ENCODE results near the gene SLC39A6.

Gene SLC39A6

GRCh38 chr18:36130039-36130831 lies 1.1 kb upstream of the SLC39A6 start:
- peak; percentile 52 for DNase-seq (ENCODE audit: low spot score)
- in situ Hi-C loops (cut with MboI; ENCODE audit: low sequenced_read_pairs, unreplicated experiment) = no loop called here
- TF ChIP-seq CTCF (IDR thresholded peaks at IDR 0.05; ENCODE audit: borderline replicate concordance, control extremely low read depth, extremely low read depth, insufficient read depth, missing control alignments) = no peak

GRCh38 chr18:36128907-36129299 lies 237 bp downstream of the SLC39A6 start:
- TF ChIP-seq CTCF (IDR thresholded peaks at IDR 0.05; ENCODE audit: borderline replicate concordance, control extremely low read depth, extremely low read depth, insufficient read depth, missing control alignments) = no peak
- in situ Hi-C loops (cut with MboI; ENCODE audit: low sequenced_read_pairs, unreplicated experiment) = no loop called here
- no peak for DNase-seq (ENCODE audit: low spot score)

GRCh38 chr18:36128530-36128870 lies 640 bp downstream of the SLC39A6 start:
- DNase-seq (ENCODE audit: low spot score) = no peak
- in situ Hi-C loops (cut with MboI; ENCODE audit: low sequenced_read_pairs, unreplicated experiment) = no loop called here
- TF ChIP-seq CTCF (IDR thresholded peaks at IDR 0.05; ENCODE audit: borderline replicate concordance, control extremely low read depth, extremely low read depth, insufficient read depth, missing control alignments) = no peak

- in situ Hi-C loops (cut with MboI; ENCODE audit: low sequenced_read_pairs, unreplicated experiment) = no loop called here
- no peak for DNase-seq (ENCODE audit: low spot score)
- no peak for TF ChIP-seq CTCF (IDR thresholded peaks at IDR 0.05; ENCODE audit: borderline replicate concordance, control extremely low read depth, extremely low read depth, insufficient read depth, missing control alignments)
These were observed 1.2 kb downstream of the SLC39A6 start for GRCh38 chr18:36127836-36128529.

GRCh38 chr18:36126668-36127067 lies 2.5 kb downstream of the SLC39A6 start:
- in situ Hi-C loops (cut with MboI; ENCODE audit: low sequenced_read_pairs, unreplicated experiment) = no loop called here
- no peak for DNase-seq (ENCODE audit: low spot score)
- TF ChIP-seq CTCF (IDR thresholded peaks at IDR 0.05; ENCODE audit: borderline replicate concordance, control extremely low read depth, extremely low read depth, insufficient read depth, missing control alignments) = no peak

- no peak for DNase-seq (ENCODE audit: low spot score)
- TF ChIP-seq CTCF (IDR thresholded peaks at IDR 0.05; ENCODE audit: borderline replicate concordance, control extremely low read depth, extremely low read depth, insufficient read depth, missing control alignments) = no peak
- in situ Hi-C loops (cut with MboI; ENCODE audit: low sequenced_read_pairs, unreplicated experiment) = no loop called here
These were observed 4.3 kb downstream of the SLC39A6 start for GRCh38 chr18:36124841-36125240.
